ENCODE measurements around the gene KCTD5.

- TF ChIP-seq POLR2A (IDR thresholded peaks at IDR 0.05; ENCODE audit: low read depth, low read length): no peak
- no peak for TF ChIP-seq POLR2AphosphoS5 (IDR thresholded peaks at IDR 0.05; ENCODE audit: low read depth, low read length)
- no peak for TF ChIP-seq TAF1 (IDR thresholded peaks at IDR 0.05; ENCODE audit: borderline replicate concordance, low read depth, low read length)
Observed at GRCh38 chr16:2702438-2702825, 20.1 kb downstream of the KCTD5 start.

Measured in GM12892 (cell line).